Endothelial cell of umbilical vein (primary cell): Measurements from ENCODE around the gene TRAIP. TPM values are rescaled to one million over a fixed set of nuclear protein-coding genes. Genes with fewer than 3 reads are reported as not detected.
A peak's percentile ranks its signal among the peaks of the same experiment; 100 is the strongest.

Experiments
- BruUV-seq: library from RNA; stranded (reverse); fragments of 400-500 nt; replicated peaks from 2 replicates; lab custom pipeline; 2021; lab: Mats Ljungman, UMichigan
- CTCF ChIA-PET: fragments of 300-600, 350-600 bp; sonication (Branson Sonifier 250); formaldehyde crosslinking; loops from one replicate; lab custom pipeline; 2021; ENCODE audit warnings: antibody characterized with exemption, inconsistent platforms; lab: Charles Lee
- POLR2A ChIA-PET: fragments of 300-600, 350-600 bp; sonication (Branson Sonifier 250); formaldehyde crosslinking; loops from one replicate; lab custom pipeline; 2021; ENCODE audit warnings: antibody characterized with exemption, inconsistent platforms; lab: Charles Lee
- DNase-seq: peaks from one replicate; pipeline ENCODE4 v3.0.0-alpha.2; 2011; ENCODE audit warnings: low read depth, low spot score
- FAIRE-seq: peaks from 2 replicates; lab custom pipeline; 2011; peaks lifted over from hg19 to GRCh38; lab: Jason Lieb, UNC
- H2AFZ ChIP-seq: 2 replicates; pipeline ENCODE4 v1.6.0; 2012; ENCODE audit warnings: low read depth, low read length, control low read depth, inconsistent platforms
- H3K27ac ChIP-seq: 2 replicates; pipeline ENCODE4 v1.5.1; 2011; ENCODE audit warnings: low read depth, mild to moderate bottlenecking, control low read depth, low read length, moderate library complexity; ENCODE audit not compliant: insufficient read depth
- H3K27me3 ChIP-seq, 2 experiments: 2 replicates each; pipeline versions ENCODE4 v1.6.0 to v1.6.1; 2011; ENCODE audit warnings: low read length in 2 of 2, mixed read lengths in 1 of 2; ENCODE audit not compliant: control insufficient read depth in 2 of 2, insufficient read depth in 2 of 2
- H3K36me3 ChIP-seq, 2 experiments: 2 replicates in 1 of 2; 3 replicates in 1 of 2; pipeline ENCODE4 v1.5.1; 2011; ENCODE audit warnings: low read length in 2 of 2, mild to moderate bottlenecking in 1 of 2, moderate library complexity in 1 of 2; ENCODE audit not compliant: control insufficient read depth in 2 of 2, insufficient read depth in 2 of 2; ENCODE audit errors: extremely low read depth in 1 of 2
- H3K4me1 ChIP-seq: 3 replicates; pipeline ENCODE4 v1.5.1; 2011; ENCODE audit warnings: mild to moderate bottlenecking, low read length; ENCODE audit not compliant: control insufficient read depth, insufficient read depth; ENCODE audit errors: extremely low read depth
- H3K4me2 ChIP-seq: 2 replicates; pipeline ENCODE4 v1.6.1; 2011; ENCODE audit warnings: low read length, control low read depth, mixed read lengths; ENCODE audit not compliant: insufficient read depth
- H3K4me3 ChIP-seq, 3 experiments: fragments of 200-600 bp in 1 of 3; sonication (generic), shearing (Covaris generic) in 1 of 3; replicated peaks in 1 of 3; 2 replicates each; pipeline ENCODE4 v1.5.1; 2011 to 2016; ENCODE audit warnings: control low read depth in 3 of 3, low read length in 3 of 3, mild to moderate bottlenecking in 2 of 3, inconsistent platforms in 1 of 3, low read depth in 1 of 3, moderate library complexity in 1 of 3; ENCODE audit not compliant: insufficient read depth in 1 of 3
- H3K79me2 ChIP-seq: 2 replicates; pipeline ENCODE4 v1.6.0; 2012; ENCODE audit warnings: low read length, inconsistent platforms; ENCODE audit not compliant: control insufficient read depth, insufficient read depth
- H3K9ac ChIP-seq: replicated peaks from 2 replicates; pipeline ENCODE3; 2011; ENCODE audit warnings: low read length, control low read depth; ENCODE audit not compliant: insufficient read depth; ENCODE audit errors: extremely low read depth
- H3K9me1 ChIP-seq: replicated peaks from 3 replicates; pipeline ENCODE4 v1.6.0; 2011; ENCODE audit warnings: mild to moderate bottlenecking, low read length; ENCODE audit not compliant: control insufficient read depth, insufficient read depth; ENCODE audit errors: extremely low read depth
- H3K9me3 ChIP-seq: replicated peaks from 2 replicates; pipeline ENCODE4 v1.5.1; 2012; ENCODE audit warnings: low read length, inconsistent platforms; ENCODE audit not compliant: control insufficient read depth, insufficient read depth
- H4K20me1 ChIP-seq: replicated peaks from 2 replicates; pipeline ENCODE3; 2011; ENCODE audit warnings: mild to moderate bottlenecking, low read length; ENCODE audit not compliant: control insufficient read depth, insufficient read depth; ENCODE audit errors: extremely low read depth
- EZH2 ChIP-seq: IDR thresholded peaks from 2 replicates; pipeline ENCODE4 v1.6.1; 2012; ENCODE audit warnings: borderline replicate concordance, low read depth, mild to moderate bottlenecking, moderate library complexity, low read length, inconsistent platforms; ENCODE audit not compliant: severe bottlenecking
- FOS ChIP-seq: IDR thresholded peaks from 2 replicates; pipeline ENCODE4 v1.6.1; 2011; ENCODE audit warnings: mild to moderate bottlenecking, low read length, moderate library complexity, borderline replicate concordance; ENCODE audit not compliant: insufficient read depth
- POLR2A ChIP-seq: IDR thresholded peaks from 2 replicates; pipeline ENCODE4 v1.6.1; 2012; ENCODE audit warnings: low read depth, mild to moderate bottlenecking, control low read depth, low read length
- dilution Hi-C: fragments of 300-500 bp; cut with MboI; formaldehyde crosslinking; loops from one replicate; pipeline ENCODE4 v1.15.0; 2019; ENCODE audit warnings: low sequenced_read_pairs; ENCODE audit not compliant: extremely low pct_ligation_motif_present
- intact Hi-C: fragments of 100-400 bp; cut with micrococcal nuclease; formaldehyde crosslinking; loops from one replicate; pipeline ENCODE4 v1.10.0; 2022
- polyA plus RNA-seq, 4 experiments: library from polyadenylated mRNA; depleted of rRNA in 3 of 4; stranded (reverse) in 3 of 4; unstranded in 1 of 4; fragments of >200 nt; gene quantifications; 2 replicates each; pipeline versions ENCODE4 v1.2.1 to v1.2.3, GENCODE V29; 2011 to 2012; ENCODE audit warnings: missing spikeins in 1 of 4
- total RNA-seq: library from RNA; stranded (reverse); gene quantifications from 2 replicates; pipeline ENCODE4 v1.2.3, GENCODE V29; 2021

TRAIP gene
- total and polyA plus RNA-seq, 2 donors (not counting 3 experiments of a cell fraction or from before 2014, with no cell fraction given) = 9.5 to 13.4 TPM

- H2AFZ ChIP-seq = no peak overlapping the region
- FAIRE-seq (peak; percentile 26), DNase-seq (no peak)
- peaks cover 12% of the 10 kb centered on the region for H3K4me1 ChIP-seq
- no TSS peak for BruUV-seq
- H3K9me1 ChIP-seq = no peaks in the 10 kb centered on the region
- no peaks in the 10 kb centered on the region for H3K27me3 ChIP-seq
- H4K20me1 ChIP-seq = no peaks in the 10 kb centered on the region
- H3K4me2 ChIP-seq = peak overlapping the region; percentile 84
- peak overlapping the region; percentile 52 for H3K9ac ChIP-seq
- CTCF ChIA-PET = interaction anchor here (1.2 kb wide), 1 partner anchor 52 kb away, joined by 3 read pairs; the partner anchor contains the start of gene INKA1
- H3K9me3 ChIP-seq = no peaks in the 10 kb centered on the region
- peaks cover 3% of the 10 kb centered on the region for H3K79me2 ChIP-seq
- POLR2A ChIA-PET = no interaction called here
- intact Hi-C loops (loop anchor here (2.0 kb wide), 1 partner anchor 51 kb away; no protein-coding TSS in a partner anchor), dilution Hi-C loops (no loop called here)
- H3K27ac ChIP-seq = no peak overlapping the region
- H3K4me3 ChIP-seq = peak overlapping the region; percentile 41 to 64 (median 54)
- no peak for TF ChIP-seq FOS
- H3K36me3 ChIP-seq = no peaks in the 10 kb centered on the region
These were observed 702 bp downstream of the TRAIP start for GRCh38 chr3:49855662-49856061.

- CTCF ChIA-PET = interaction anchor here (0.8 to 2.9 kb wide), 3 partner anchors 17 to 54 kb away, joined by 3 to 16 read pairs (median 4); partner anchors contain the start of gene INKA1
- BruUV-seq = no TSS peak
These were observed 10.7 kb downstream of the TRAIP start for GRCh38 chr3:49845694-49846093.

More at GRCh38 chr3:49845694-49846093, 10.7 kb downstream of the TRAIP start:
- H3K4me2 ChIP-seq = no peak overlapping the region
- POLR2A ChIA-PET = no interaction called here
- no peaks in the 10 kb centered on the region for H3K27me3 ChIP-seq
- no peak overlapping the region for H3K27ac ChIP-seq
- H3K79me2 ChIP-seq = no peaks in the 10 kb centered on the region
- H3K9me3 ChIP-seq = no peaks in the 10 kb centered on the region
- H3K4me1 ChIP-seq = peaks cover 10% of the 10 kb centered on the region
- H3K4me3 ChIP-seq = no peak overlapping the region
- FAIRE-seq (no peak), DNase-seq (no peak)
- no peak overlapping the region for H3K9ac ChIP-seq
- no peaks in the 10 kb centered on the region for H4K20me1 ChIP-seq
- no peak overlapping the region for H2AFZ ChIP-seq
- dilution Hi-C loops = no loop called here
- intact Hi-C loops = no loop called here
- H3K9me1 ChIP-seq = no peaks in the 10 kb centered on the region
- TF ChIP-seq EZH2 (no peak), POLR2A (no peak)
- H3K36me3 ChIP-seq = peaks cover 0 to 2% of the 10 kb centered on the region in 2 experiments
